A549 (cell line): ENCODE results near the gene TAF3. TPM values are rescaled to one million over a fixed set of nuclear protein-coding genes. Genes with fewer than 3 reads are reported as not detected.

Experiments used
- ATAC-seq, 2 experiments: fragments of 200-7000 bp in 1 of 2; fragments of >200 bp in 1 of 2; cut with Nextera tagmentation in 1 of 2; cut with Tn5 transposase in 1 of 2; 3 replicates each; pipeline versions ENCODE4 v1.8.0 to v1.9.1; 2018 to 2020; ENCODE audit warnings: mild to moderate bottlenecking in 1 of 2, moderate library complexity in 1 of 2
- CTCF ChIA-PET: fragments of 300-600 bp; sonication (Branson Sonifier 250); formaldehyde crosslinking; extraction: SDS; loops from one replicate; lab custom pipeline; 2021; ENCODE audit warnings: antibody characterized with exemption, inconsistent platforms; lab: Yijun Ruan, JAX
- POLR2A ChIA-PET: fragments of 350-600 bp; formaldehyde crosslinking; extraction: SDS; loops from one replicate; lab custom pipeline; 2021; ENCODE audit warnings: antibody characterized with exemption, inconsistent platforms; lab: Yijun Ruan, JAX
- DNase-seq, 2 experiments: peaks; one replicate each; pipeline versions ENCODE4 v3.0.0 to v3.0.0-alpha.2; 2011 to 2016; ENCODE audit warnings: low read depth in 1 of 2, low spot score in 1 of 2
- FAIRE-seq: peaks from 2 replicates; lab custom pipeline; 2011; peaks lifted over from hg19 to GRCh38; lab: Jason Lieb, UNC
- H3K27ac ChIP-seq, 2 experiments: fragments of >200 bp; sonication (Bioruptor Twin); formaldehyde crosslinking; 3 replicates each; pipeline ENCODE4 v1.5.1; 2016 to 2017
- H3K4me1 ChIP-seq: fragments of >200 bp; sonication (Bioruptor Twin); formaldehyde crosslinking; 3 replicates; pipeline ENCODE4 v1.6.1; 2016
- H3K4me2 ChIP-seq: fragments of >200 bp; sonication (Bioruptor Twin); formaldehyde crosslinking; 3 replicates; pipeline ENCODE4 v1.6.1; 2016
- H3K4me3 ChIP-seq: fragments of >200 bp; sonication (Bioruptor Twin); formaldehyde crosslinking; 3 replicates; pipeline ENCODE4 v1.5.1; 2016
- H3K9me3 ChIP-seq: fragments of >200 bp; sonication (Bioruptor Twin); formaldehyde crosslinking; 3 replicates; pipeline ENCODE4 v1.6.1; 2016
- CBX2 ChIP-seq: fragments of 200-600 bp; sonication (generic); IDR thresholded peaks from 2 replicates; pipeline ENCODE4 v1.6.1; 2016; ENCODE audit warnings: low read depth, mild to moderate bottlenecking, borderline replicate concordance
- CEBPB ChIP-seq, 2 experiments: fragments of >200 bp in 1 of 2; sonication (Bioruptor Twin) in 1 of 2; formaldehyde crosslinking in 1 of 2; IDR thresholded peaks; 2 replicates each; pipeline ENCODE4 v1.6.1; 2012 to 2016
- CHD2 ChIP-seq: fragments of 150-350 bp; IDR thresholded peaks from 2 replicates; pipeline ENCODE4 v1.6.1; 2014; ENCODE audit warnings: low read length; ENCODE audit not compliant: partially characterized antibody
- EHMT2 ChIP-seq: fragments of 200-600 bp; sonication (generic); IDR thresholded peaks from 2 replicates; pipeline ENCODE4 v1.6.1; 2016; ENCODE audit warnings: antibody characterized with exemption, low read depth, mild to moderate bottlenecking, moderate library complexity
- EP300 ChIP-seq, 2 experiments: fragments of >200 bp; sonication (Bioruptor Twin); formaldehyde crosslinking; IDR thresholded peaks; 2 replicates in 1 of 2; 3 replicates in 1 of 2; pipeline ENCODE4 v1.6.1; 2016 to 2017
- JUN ChIP-seq, 2 experiments: fragments of >200 bp; sonication (Bioruptor Twin); formaldehyde crosslinking; IDR thresholded peaks; 2 replicates in 1 of 2; 3 replicates in 1 of 2; pipeline ENCODE4 v1.6.1; 2016 to 2017
- MAFK ChIP-seq: fragments of 450-650 bp; IDR thresholded peaks from 2 replicates; pipeline ENCODE4 v1.6.1; 2014; ENCODE audit not compliant: partially characterized antibody
- RARB ChIP-seq: fragments of 250-450 bp; sonication (Bioruptor Pico); IDR thresholded peaks from 2 replicates; pipeline ENCODE4 v1.8.0; 2021; ENCODE audit warnings: mild to moderate bottlenecking, moderate library complexity
- SMC3 ChIP-seq: fragments of >200 bp; sonication (Bioruptor Twin); formaldehyde crosslinking; IDR thresholded peaks from 3 replicates; pipeline ENCODE4 v1.6.1; 2018; ENCODE audit warnings: inconsistent platforms
- SREBF2 ChIP-seq: fragments of 450-650 bp; IDR thresholded peaks from 2 replicates; pipeline ENCODE4 v1.6.1; 2014; ENCODE audit warnings: mild to moderate bottlenecking, moderate library complexity
- ZNF302 ChIP-seq: fragments of 250-450 bp; sonication (Bioruptor Pico); IDR thresholded peaks from 2 replicates; pipeline ENCODE4 v1.9.0; 2021; ENCODE audit warnings: inconsistent platforms, mild to moderate bottlenecking, moderate library complexity
- WGBS: methylation state at CpG from one replicate; pipeline ENCODE4 v1.1.6; 2017; ENCODE audit errors: missing lambda C conversion rate; 5-methylcytosine and 5-hydroxymethylcytosine counted together
- polyA plus RNA-seq, 4 experiments: library from polyadenylated mRNA; depleted of rRNA in 3 of 4; stranded (reverse); fragments of >200 nt; fragmentation: RNase III in 1 of 4; extraction: RNeasy Plus Mini Kit Qiagen cat#74134 plus additional on column Dnase treatment in 1 of 4; gene quantifications; 2 replicates in 3 of 4; 3 replicates in 1 of 4; pipeline ENCODE4 v1.2.3, GENCODE V29; 2011 to 2017
- TF ChIP-seq, protein P1 (sequence below): fragments of 250-450 bp; sonication (Bioruptor Pico); IDR thresholded peaks from 2 replicates; pipeline ENCODE4 v1.5.0; 2020; ENCODE audit warnings: low read depth, mild to moderate bottlenecking, moderate library complexity
- TF ChIP-seq, protein P2 (sequence below): fragments of 200-600 bp; sonication (generic); IDR thresholded peaks from 2 replicates; pipeline ENCODE4 v1.6.1; 2016; ENCODE audit warnings: antibody characterized with exemption, mild to moderate bottlenecking, moderate library complexity

Gene TAF3
- polyA plus RNA-seq, 2 of the 4 experiments (the other 2 are of a cell fraction): 5.7 to 6.1 TPM

DNA sequence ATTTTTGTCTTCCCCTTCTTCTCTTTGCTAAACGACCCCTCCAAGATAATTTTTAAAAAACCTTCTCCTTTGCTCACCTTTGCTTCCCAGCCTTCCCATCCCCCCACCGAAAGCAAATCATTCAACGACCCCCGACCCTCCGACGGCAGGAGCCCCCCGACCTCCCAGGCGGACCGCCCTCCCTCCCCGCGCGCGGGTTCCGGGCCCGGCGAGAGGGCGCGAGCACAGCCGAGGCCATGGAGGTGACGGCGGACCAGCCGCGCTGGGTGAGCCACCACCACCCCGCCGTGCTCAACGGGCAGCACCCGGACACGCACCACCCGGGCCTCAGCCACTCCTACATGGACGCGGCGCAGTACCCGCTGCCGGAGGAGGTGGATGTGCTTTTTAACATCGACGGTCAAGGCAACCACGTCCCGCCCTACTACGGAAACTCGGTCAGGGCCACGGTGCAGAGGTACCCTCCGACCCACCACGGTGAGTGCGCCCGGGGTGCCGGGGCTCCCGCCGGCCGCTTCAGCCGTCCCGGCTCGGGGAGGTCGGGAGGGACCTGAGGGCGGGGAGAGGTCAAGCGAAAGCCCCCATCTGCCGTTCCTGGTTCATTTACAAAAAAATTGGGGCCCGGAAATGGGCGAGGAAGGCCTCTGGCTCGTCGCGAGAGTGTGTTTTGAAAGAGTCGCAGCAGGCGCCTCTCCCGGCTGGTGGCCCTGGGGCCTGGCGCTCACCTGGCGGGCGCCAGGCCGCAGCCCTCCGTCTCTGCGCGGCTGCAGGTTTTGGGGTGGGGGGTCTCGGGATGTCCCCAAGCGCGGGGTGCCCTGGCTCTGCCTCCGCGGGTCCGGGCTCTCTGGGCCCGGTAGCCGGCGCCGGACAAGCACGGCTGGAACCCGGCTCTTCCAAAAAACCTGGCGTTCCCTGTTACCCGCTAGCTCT, 237.4 kb downstream of the TAF3 start:
- CTCF ChIA-PET: interaction anchor here (0.7 kb wide), 1 partner anchor 308 kb away, joined by 3 read pairs; no protein-coding TSS in a partner anchor
- 95% methylated on average over 54 of the region's 85 CpGs for WGBS
- no peak for TF ChIP-seq ZNF302 (CRISPR knock-in tag)
- no peak for TF ChIP-seq SREBF2
- no peak for TF ChIP-seq EHMT2
- no peak for TF ChIP-seq JUN (IDR thresholded peaks at IDR 0.05)
- TF ChIP-seq, protein P1, sequence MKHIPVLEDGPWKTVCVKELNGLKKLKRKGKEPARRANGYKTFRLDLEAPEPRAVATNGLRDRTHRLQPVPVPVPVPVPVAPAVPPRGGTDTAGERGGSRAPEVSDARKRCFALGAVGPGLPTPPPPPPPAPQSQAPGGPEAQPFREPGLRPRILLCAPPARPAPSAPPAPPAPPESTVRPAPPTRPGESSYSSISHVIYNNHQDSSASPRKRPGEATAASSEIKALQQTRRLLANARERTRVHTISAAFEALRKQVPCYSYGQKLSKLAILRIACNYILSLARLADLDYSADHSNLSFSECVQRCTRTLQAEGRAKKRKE: no peak
- TF ChIP-seq, all 56 proteins: peak for 0

DNA sequence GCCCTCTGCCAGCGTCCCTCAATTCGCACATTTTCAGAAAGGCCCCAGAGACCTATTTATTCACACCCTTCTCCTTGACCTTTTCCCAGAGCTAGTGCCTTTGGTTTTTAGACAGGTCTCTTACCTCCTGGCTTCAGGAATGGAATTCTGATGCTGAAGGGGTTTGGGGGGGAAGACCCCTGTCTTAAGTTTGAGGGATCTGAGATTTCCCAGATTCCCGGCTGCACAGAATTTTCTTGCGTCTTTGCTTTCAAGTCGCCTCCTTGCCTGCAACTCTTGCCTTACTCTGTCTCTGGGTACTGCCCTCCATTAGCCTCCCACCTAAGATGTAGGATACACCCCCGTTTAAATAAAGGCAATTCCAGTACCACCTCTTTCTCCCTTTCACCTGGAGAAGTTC, 238.1 kb downstream of the TAF3 start:
- CTCF ChIA-PET: interaction anchor here (0.7 kb wide), 1 partner anchor 307 kb away, joined by 3 read pairs; no protein-coding TSS in a partner anchor
- DNase-seq: no peak
- Histone ChIP-seq H3K27ac (no peak overlapping the region), H3K4me2 (peak overlapping the region; percentile 1; the same call in 1 of the 3 replicates), H3K4me3 (no peak overlapping the region), H3K9me3 (no peaks in the 10 kb centered on the region), H3K4me1 (peaks cover 6% of the 10 kb centered on the region; the same call in 1 of the 3 replicates)
- no peak for FAIRE-seq
- POLR2A ChIA-PET: no interaction called here
- 86% methylated on average over 6 of the region's 6 CpGs for WGBS
- no peak for ATAC-seq
- TF ChIP-seq, protein P2, sequence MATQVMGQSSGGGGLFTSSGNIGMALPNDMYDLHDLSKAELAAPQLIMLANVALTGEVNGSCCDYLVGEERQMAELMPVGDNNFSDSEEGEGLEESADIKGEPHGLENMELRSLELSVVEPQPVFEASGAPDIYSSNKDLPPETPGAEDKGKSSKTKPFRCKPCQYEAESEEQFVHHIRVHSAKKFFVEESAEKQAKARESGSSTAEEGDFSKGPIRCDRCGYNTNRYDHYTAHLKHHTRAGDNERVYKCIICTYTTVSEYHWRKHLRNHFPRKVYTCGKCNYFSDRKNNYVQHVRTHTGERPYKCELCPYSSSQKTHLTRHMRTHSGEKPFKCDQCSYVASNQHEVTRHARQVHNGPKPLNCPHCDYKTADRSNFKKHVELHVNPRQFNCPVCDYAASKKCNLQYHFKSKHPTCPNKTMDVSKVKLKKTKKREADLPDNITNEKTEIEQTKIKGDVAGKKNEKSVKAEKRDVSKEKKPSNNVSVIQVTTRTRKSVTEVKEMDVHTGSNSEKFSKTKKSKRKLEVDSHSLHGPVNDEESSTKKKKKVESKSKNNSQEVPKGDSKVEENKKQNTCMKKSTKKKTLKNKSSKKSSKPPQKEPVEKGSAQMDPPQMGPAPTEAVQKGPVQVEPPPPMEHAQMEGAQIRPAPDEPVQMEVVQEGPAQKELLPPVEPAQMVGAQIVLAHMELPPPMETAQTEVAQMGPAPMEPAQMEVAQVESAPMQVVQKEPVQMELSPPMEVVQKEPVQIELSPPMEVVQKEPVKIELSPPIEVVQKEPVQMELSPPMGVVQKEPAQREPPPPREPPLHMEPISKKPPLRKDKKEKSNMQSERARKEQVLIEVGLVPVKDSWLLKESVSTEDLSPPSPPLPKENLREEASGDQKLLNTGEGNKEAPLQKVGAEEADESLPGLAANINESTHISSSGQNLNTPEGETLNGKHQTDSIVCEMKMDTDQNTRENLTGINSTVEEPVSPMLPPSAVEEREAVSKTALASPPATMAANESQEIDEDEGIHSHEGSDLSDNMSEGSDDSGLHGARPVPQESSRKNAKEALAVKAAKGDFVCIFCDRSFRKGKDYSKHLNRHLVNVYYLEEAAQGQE: no peak
- no peak for TF ChIP-seq CHD2
- TF ChIP-seq, protein P1: no peak

More for the DNA sequence above, 237.4 kb downstream of the TAF3 start:
- FAIRE-seq (no peak), DNase-seq (no peak), ATAC-seq (no peak)
- H3K4me3 ChIP-seq: peak overlapping the region; percentile 75
- H3K4me2 ChIP-seq: peak overlapping the region; percentile 96
- peaks cover 10% of the 10 kb centered on the region; the same call in 1 of the 3 replicates for H3K4me1 ChIP-seq
- POLR2A ChIA-PET: no interaction called here
- H3K27ac ChIP-seq: peak overlapping the region in 1 of 2 experiments; percentile 90; a peak in 3 of 6 replicates
- H3K9me3 ChIP-seq: no peaks in the 10 kb centered on the region

GRCh38 chr10:8056871-8057331, 238.6 kb downstream of the TAF3 start:
- FAIRE-seq: no peak
- Histone ChIP-seq H3K4me2 (no peak overlapping the region; the same call in 2 of the 3 replicates), H3K9me3 (no peaks in the 10 kb centered on the region), H3K27ac (no peak overlapping the region), H3K4me1 (peaks cover 6% of the 10 kb centered on the region; the same call in 1 of the 3 replicates), H3K4me3 (no peak overlapping the region)
- TF ChIP-seq MAFK: no peak
- no peak for TF ChIP-seq RARB
- no peak for TF ChIP-seq CBX2
- no peak for TF ChIP-seq JUN (IDR thresholded peaks at IDR 0.05)
- no peak for TF ChIP-seq EP300 (IDR thresholded peaks at IDR 0.05)
- TF ChIP-seq SREBF2: no peak
- TF ChIP-seq SMC3: no peak
- TF ChIP-seq EHMT2: no peak
- no peak for TF ChIP-seq CEBPB (IDR thresholded peaks at IDR 0.05)
- DNase-seq: no peak
- no peak for ATAC-seq
- POLR2A ChIA-PET: no interaction called here
- CTCF ChIA-PET: interaction anchor here (0.7 to 1.1 kb wide), 2 partner anchors 15 to 307 kb away, joined by 3 read pairs; no protein-coding TSS in a partner anchor
- WGBS: 89% methylated on average over 13 of the region's 13 CpGs
